GM21619 (cell line): ENCODE data around the gene ZBP1.

ENCODE experiments used
- ATAC-seq: cut with Tn5 transposase; IDR thresholded peaks from one replicate; pipeline ENCODE4 v1.9.1; 2021; ENCODE audit not compliant: unreplicated experiment

Gene ZBP1

GRCh38 chr20:57619051-57619831 is 985 bp downstream of the ZBP1 start:
- peak; percentile 61 for ATAC-seq

GRCh38 chr20:57618764-57619050 is 1.5 kb downstream of the ZBP1 start:
- ATAC-seq = no peak

- ATAC-seq = no peak
These were observed 2.0 kb downstream of the ZBP1 start for GRCh38 chr20:57618091-57618763.

GRCh38 chr20:57617079-57617795 is 3.0 kb downstream of the ZBP1 start:
- no peak for ATAC-seq

GRCh38 chr20:57616143-57616951 is 3.9 kb downstream of the ZBP1 start:
- no peak for ATAC-seq

GRCh38 chr20:57615445-57615811 is 4.8 kb downstream of the ZBP1 start:
- no peak for ATAC-seq

GRCh38 chr20:57614490-57615444 is 5.5 kb downstream of the ZBP1 start:
- ATAC-seq = no peak

- no peak for ATAC-seq
These were observed 6.7 kb downstream of the ZBP1 start for GRCh38 chr20:57613481-57613921.

GRCh38 chr20:57612916-57613315 is 7.3 kb downstream of the ZBP1 start:
- no peak for ATAC-seq

- no peak for ATAC-seq
These were observed 7.8 kb downstream of the ZBP1 start for GRCh38 chr20:57612436-57612835.

- ATAC-seq = no peak
These were observed 8.5 kb downstream of the ZBP1 start for GRCh38 chr20:57611586-57612311.

GRCh38 chr20:57610261-57610952 is 9.8 kb downstream of the ZBP1 start:
- no peak for ATAC-seq

- ATAC-seq = no peak
These were observed 10.4 kb downstream of the ZBP1 start for GRCh38 chr20:57609842-57610167.

GRCh38 chr20:57609086-57609841 is 11.0 kb downstream of the ZBP1 start:
- ATAC-seq = no peak

- ATAC-seq = no peak
These were observed 11.7 kb downstream of the ZBP1 start for GRCh38 chr20:57608516-57608915.

- no peak for ATAC-seq
These were observed 14.3 kb downstream of the ZBP1 start for GRCh38 chr20:57605878-57606277.

- ATAC-seq = no peak
These were observed 15.2 kb downstream of the ZBP1 start for GRCh38 chr20:57605045-57605444.

GRCh38 chr20:57603120-57603519 is 17.1 kb downstream of the ZBP1 start:
- ATAC-seq = no peak
